Measurements from ENCODE around the gene PCYT2.

- TF ChIP-seq CTCF (IDR thresholded peaks at IDR 0.05 in 2 of 3, conservative IDR thresholded peaks at IDR 0.05 in 1 of 3; ENCODE audit: control insufficient read depth in 2 of 3, extremely low read depth in 1 of 3, insufficient read depth in 1 of 3, low read depth in 3 of 3, low read length in 3 of 3) (no peak), RCOR1 (conservative IDR thresholded peaks at IDR 0.05; ENCODE audit: low read depth, low read length) (no peak), CHD2 (IDR thresholded peaks at IDR 0.05; ENCODE audit: borderline replicate concordance, low read depth, low read length) (no peak), SP1 (IDR thresholded peaks at IDR 0.05; ENCODE audit: low read depth, low read length) (no peak), POLR2A (IDR thresholded peaks at IDR 0.05; ENCODE audit: low read depth, low read length) (no peak), FOXM1 (IDR thresholded peaks at IDR 0.05; ENCODE audit: low read depth, low read length) (no peak), ASH2L (IDR thresholded peaks at IDR 0.05; ENCODE audit: borderline replicate concordance, low read depth) (no peak), HDAC6 (IDR thresholded peaks at IDR 0.05; ENCODE audit: unreplicated experiment) (no peak), MYC (IDR thresholded peaks at IDR 0.05; ENCODE audit: insufficient read depth, insufficient read length, insufficient replicate concordance, low read length, severe bottlenecking) (no peak), EZH2 (IDR thresholded peaks at IDR 0.05; ENCODE audit: borderline replicate concordance, control insufficient read depth, low read depth, low read length) (no peak), JUNB (IDR thresholded peaks at IDR 0.05) (no peak), POLR2AphosphoS5 (IDR thresholded peaks at IDR 0.05; ENCODE audit: low read length) (no peak), CEBPB (IDR thresholded peaks at IDR 0.05; ENCODE audit: borderline replicate concordance in 1 of 2, low read depth in 2 of 2, low read length in 2 of 2) (no peak), CHD4 (IDR thresholded peaks at IDR 0.05) (no peak)
Measured at GRCh38 chr17:81916234-81917001, 5.2 kb upstream of the PCYT2 start.

Data from GM12878 (cell line).